ENCODE results near the gene SH3D21.

SH3D21 gene

DNA sequence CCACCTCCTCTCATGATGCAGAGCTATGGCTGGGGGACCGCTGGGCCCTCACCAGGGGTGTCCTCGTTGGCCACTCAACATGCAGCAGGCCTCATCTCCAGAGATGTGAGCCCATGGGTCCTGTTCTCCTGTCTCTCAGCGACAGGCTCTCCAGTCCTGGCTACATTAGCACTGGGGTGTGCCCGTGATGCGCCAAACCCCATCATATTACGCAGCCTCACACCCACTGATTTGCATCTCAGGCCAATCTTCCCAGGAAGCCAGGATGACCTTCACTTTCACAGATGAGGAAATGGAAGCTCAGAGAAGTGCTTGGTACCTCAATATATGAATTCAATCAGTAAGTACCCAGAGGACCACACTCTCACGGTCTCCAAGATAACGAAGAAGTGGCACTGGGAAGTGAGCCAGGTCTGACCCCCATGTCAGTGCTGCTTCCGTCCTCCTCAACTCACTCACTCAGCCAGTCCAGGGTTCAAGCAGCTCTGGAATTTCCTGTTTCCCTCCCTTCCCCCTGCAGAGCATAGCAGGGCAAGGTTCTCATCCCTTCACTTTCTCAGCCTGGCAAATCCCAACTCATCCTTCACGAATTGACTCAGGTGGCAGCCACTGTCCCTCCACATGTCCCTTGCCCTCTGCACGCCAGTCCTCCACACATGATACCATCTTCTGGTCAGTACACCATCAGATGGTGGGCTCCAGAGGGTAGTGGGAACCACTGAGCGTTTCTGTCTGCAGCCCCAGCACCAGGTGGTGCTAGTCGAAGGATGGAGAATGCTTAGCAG, 46.1 kb downstream of the SH3D21 start:
- peaks cover 57 to 77% of the 10 kb centered on the region in 2 experiments for H3K36me3 ChIP-seq (ENCODE audit: control insufficient read depth in 1 of 2, insufficient read depth in 2 of 2, low read depth in 1 of 2, low read length in 2 of 2)
- H2BK12ac ChIP-seq (ENCODE audit: low read length in 2 of 2), result peak overlapping the region; percentile 34 to 54
- peak overlapping the region; percentile 84 for H4K8ac ChIP-seq (ENCODE audit: low read length)
- H3K23ac ChIP-seq (ENCODE audit: low read length in 2 of 2), result peak overlapping the region in 1 of 2 experiments; percentile 57
- WGBS, result 56% methylated on average over 13 of the region's 13 CpGs
- H3K9ac ChIP-seq (ENCODE audit: low read length), result peak overlapping the region; percentile 80
- no peaks in the 10 kb centered on the region for H3K27me3 ChIP-seq (ENCODE audit: control insufficient read depth in 1 of 2, insufficient read depth in 1 of 2, low read length in 2 of 2)
- H4K91ac ChIP-seq (ENCODE audit: low read length), result peak overlapping the region; percentile 93
- peak overlapping the region; percentile 2 for H2BK5ac ChIP-seq (ENCODE audit: low read depth, low read length, poor library complexity, severe bottlenecking)
- H3K27ac ChIP-seq (ENCODE audit: low read length, poor library complexity, severe bottlenecking), result peak overlapping the region; percentile 96
- no peak overlapping the region for H3K4me2 ChIP-seq (ENCODE audit: low read length, poor library complexity, severe bottlenecking)
- H2AK5ac ChIP-seq (ENCODE audit: low read length, severe bottlenecking), result peak overlapping the region; percentile 27
- H3K18ac ChIP-seq (ENCODE audit: low read depth in 1 of 2, low read length in 2 of 2), result peak overlapping the region; percentile 79 to 86
- peak overlapping the region in 1 of 2 experiments; percentile 1 for H3K4me3 ChIP-seq (ENCODE audit: insufficient read depth in 1 of 2, low read depth in 1 of 2, low read length in 2 of 2)
- DNase-seq, result peak; percentile 47
- peak overlapping the region; percentile 52 to 61 for H3K4ac ChIP-seq (ENCODE audit: low read depth in 1 of 2, low read length in 2 of 2)
- H2AFZ ChIP-seq (ENCODE audit: low read depth, low read length), result no peak overlapping the region
- peaks cover 25% of the 10 kb centered on the region for H3K79me1 ChIP-seq (replicated peaks; ENCODE audit: low read length, poor library complexity, severe bottlenecking)
- H2BK15ac ChIP-seq (ENCODE audit: low read depth, poor library complexity, severe bottlenecking), result peak overlapping the region; percentile 76
- H3K4me1 ChIP-seq (ENCODE audit: control insufficient read depth, insufficient read depth, low read depth, low read length), result peaks cover 52% of the 10 kb centered on the region
- peak overlapping the region in 1 of 2 experiments; percentile 28 for H3K14ac ChIP-seq (ENCODE audit: low read length in 2 of 2)
- no peaks in the 10 kb centered on the region for H3K9me3 ChIP-seq (ENCODE audit: control insufficient read depth, low read length)
- peak overlapping the region; percentile 93 for H2BK120ac ChIP-seq (ENCODE audit: low read depth, low read length)

DNA sequence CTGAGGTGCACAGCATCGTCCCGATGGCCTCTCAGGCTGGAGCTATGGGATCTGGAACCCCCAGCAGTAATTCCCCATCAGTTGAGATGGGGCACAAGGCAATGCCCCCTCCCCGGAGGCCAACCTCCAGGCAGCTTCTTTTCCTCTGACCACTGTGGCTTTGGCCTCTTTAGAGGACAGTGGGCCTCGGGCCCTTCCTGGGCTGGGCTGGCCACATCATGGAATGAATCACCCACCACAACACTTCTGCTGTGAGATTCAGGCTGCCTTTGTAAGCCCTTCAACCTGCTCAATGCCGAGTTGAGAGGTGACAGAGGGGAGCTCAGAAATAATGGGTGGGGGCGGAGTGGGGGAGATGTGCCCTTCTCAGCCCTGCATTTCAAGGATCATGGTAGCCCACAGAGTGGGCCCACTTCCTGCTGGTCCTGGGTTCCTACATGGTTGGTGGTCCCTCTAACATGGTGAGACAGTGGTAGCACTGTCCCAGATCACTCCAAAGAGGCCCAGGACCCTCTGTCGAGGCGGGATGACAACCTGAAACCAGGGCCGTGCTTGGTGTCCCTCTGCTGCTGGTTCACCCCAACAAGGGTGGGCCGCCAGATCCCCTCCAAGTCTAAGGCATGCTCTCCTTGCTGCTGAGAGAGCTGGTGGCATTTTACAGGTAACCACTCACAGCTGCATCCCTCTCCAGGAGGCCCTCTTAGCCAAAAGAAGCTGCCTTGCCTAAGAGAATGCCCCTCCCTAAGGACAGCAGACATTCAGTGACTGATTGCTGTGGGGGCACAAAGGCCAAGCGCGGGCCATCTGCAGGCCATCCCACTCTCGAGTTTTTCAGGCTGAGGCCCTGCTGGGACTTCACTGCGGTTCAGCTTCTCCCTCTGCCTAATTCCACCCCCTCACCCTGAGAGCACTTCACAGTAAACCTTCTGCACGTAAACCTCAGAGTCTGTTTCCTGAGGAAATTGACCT, 47.0 kb downstream of the SH3D21 start:
- H4K91ac ChIP-seq (ENCODE audit: low read length), result peak overlapping the region; percentile 93
- H3K14ac ChIP-seq (ENCODE audit: low read length in 2 of 2), result peak overlapping the region in 1 of 2 experiments; percentile 73
- H3K4ac ChIP-seq (ENCODE audit: low read depth in 1 of 2, low read length in 2 of 2), result peak overlapping the region; percentile 7 to 52
- no peak overlapping the region for H2AFZ ChIP-seq (ENCODE audit: low read depth, low read length)
- peaks cover 52% of the 10 kb centered on the region for H3K4me1 ChIP-seq (ENCODE audit: control insufficient read depth, insufficient read depth, low read depth, low read length)
- DNase-seq, result peak; percentile 83
- peak overlapping the region; percentile 9 to 86 for H3K18ac ChIP-seq (ENCODE audit: low read depth in 1 of 2, low read length in 2 of 2)
- H3K4me2 ChIP-seq (ENCODE audit: low read length, poor library complexity, severe bottlenecking), result no peak overlapping the region
- peak overlapping the region in 1 of 2 experiments; percentile 57 for H3K23ac ChIP-seq (ENCODE audit: low read length in 2 of 2)
- WGBS, result 60% methylated on average over 15 of the region's 15 CpGs
- H2BK120ac ChIP-seq (ENCODE audit: low read depth, low read length), result peak overlapping the region; percentile 51
- no peaks in the 10 kb centered on the region for H3K27me3 ChIP-seq (ENCODE audit: control insufficient read depth in 1 of 2, insufficient read depth in 1 of 2, low read length in 2 of 2)
- H3K9me3 ChIP-seq (ENCODE audit: control insufficient read depth, low read length), result no peaks in the 10 kb centered on the region
- peak overlapping the region; percentile 52 for H2BK15ac ChIP-seq (ENCODE audit: low read depth, poor library complexity, severe bottlenecking)
- H4K8ac ChIP-seq (ENCODE audit: low read length), result peak overlapping the region; percentile 49
- peaks cover 59 to 76% of the 10 kb centered on the region in 2 experiments for H3K36me3 ChIP-seq (ENCODE audit: control insufficient read depth in 1 of 2, insufficient read depth in 2 of 2, low read depth in 1 of 2, low read length in 2 of 2)
- peaks cover 25% of the 10 kb centered on the region for H3K79me1 ChIP-seq (replicated peaks; ENCODE audit: low read length, poor library complexity, severe bottlenecking)
- H2BK12ac ChIP-seq (ENCODE audit: low read length in 2 of 2), result peak overlapping the region; percentile 81 to 85
- peak overlapping the region; percentile 96 for H3K27ac ChIP-seq (ENCODE audit: low read length, poor library complexity, severe bottlenecking)
- no peak overlapping the region for H2BK5ac ChIP-seq (ENCODE audit: low read depth, low read length, poor library complexity, severe bottlenecking)
- H3K9ac ChIP-seq (ENCODE audit: low read length), result peak overlapping the region; percentile 80
- peak overlapping the region; percentile 58 for H2AK5ac ChIP-seq (ENCODE audit: low read length, severe bottlenecking)
- peak overlapping the region in 1 of 2 experiments; percentile 12 for H3K4me3 ChIP-seq (ENCODE audit: insufficient read depth in 1 of 2, low read depth in 1 of 2, low read length in 2 of 2)

DNA sequence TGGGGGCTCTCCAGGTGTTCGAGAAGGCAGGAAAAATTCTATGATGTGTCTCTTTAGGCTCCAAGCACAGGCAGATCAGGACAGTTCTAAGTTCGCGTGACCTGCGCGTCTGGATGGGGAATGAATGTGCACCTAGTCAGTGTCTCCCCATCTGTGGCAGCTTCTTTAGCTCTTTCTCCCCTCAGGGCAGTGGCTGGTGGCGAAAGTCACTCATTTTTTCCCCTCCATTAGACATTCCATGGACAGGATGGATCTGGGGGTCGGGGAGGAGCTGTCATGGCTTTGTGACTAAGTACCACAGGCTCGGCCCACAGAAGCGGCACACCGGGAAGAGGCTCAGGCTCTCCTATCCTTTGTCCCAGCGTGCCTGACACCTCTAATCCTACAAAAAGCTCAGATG, 48.3 kb downstream of the SH3D21 start:
- Histone ChIP-seq H3K27me3 (ENCODE audit: control insufficient read depth in 1 of 2, insufficient read depth in 1 of 2, low read length in 2 of 2) (no peaks in the 10 kb centered on the region), H3K4me1 (ENCODE audit: control insufficient read depth, insufficient read depth, low read depth, low read length) (peaks cover 42% of the 10 kb centered on the region), H3K14ac (ENCODE audit: low read length in 2 of 2) (no peak overlapping the region), H3K9me3 (ENCODE audit: control insufficient read depth, low read length) (no peaks in the 10 kb centered on the region), H2AFZ (ENCODE audit: low read depth, low read length) (no peak overlapping the region), H3K23ac (ENCODE audit: low read length in 2 of 2) (no peak overlapping the region), H3K79me1 (replicated peaks; ENCODE audit: low read length, poor library complexity, severe bottlenecking) (peaks cover 26% of the 10 kb centered on the region), H2BK120ac (ENCODE audit: low read depth, low read length) (no peak overlapping the region), H2BK5ac (ENCODE audit: low read depth, low read length, poor library complexity, severe bottlenecking) (no peak overlapping the region), H3K4me3 (ENCODE audit: insufficient read depth in 1 of 2, low read depth in 1 of 2, low read length in 2 of 2) (no peak overlapping the region), H2AK5ac (ENCODE audit: low read length, severe bottlenecking) (no peak overlapping the region), H2BK12ac (ENCODE audit: low read length in 2 of 2) (no peak overlapping the region), H3K27ac (ENCODE audit: low read length, poor library complexity, severe bottlenecking) (no peak overlapping the region), H3K4me2 (ENCODE audit: low read length, poor library complexity, severe bottlenecking) (no peak overlapping the region), H2BK15ac (ENCODE audit: low read depth, poor library complexity, severe bottlenecking) (peak overlapping the region; percentile 45), H4K8ac (ENCODE audit: low read length) (no peak overlapping the region), H3K36me3 (ENCODE audit: control insufficient read depth in 1 of 2, insufficient read depth in 2 of 2, low read depth in 1 of 2, low read length in 2 of 2) (peaks cover 64 to 77% of the 10 kb centered on the region in 2 experiments), H3K18ac (ENCODE audit: low read depth in 1 of 2, low read length in 2 of 2) (peak overlapping the region in 1 of 2 experiments; percentile 35), H3K9ac (ENCODE audit: low read length) (no peak overlapping the region), H3K4ac (ENCODE audit: low read depth in 1 of 2, low read length in 2 of 2) (no peak overlapping the region), H4K91ac (ENCODE audit: low read length) (no peak overlapping the region)
- WGBS, result 87% methylated on average over 9 of the region's 11 CpGs
- DNase-seq, result no peak
